PC-3 (cell line): Measurements from ENCODE around the gene ERI3.

Source experiments
- EZH2phosphoT487 ChIP-seq: fragments of 300-600 bp; sonication (generic); IDR thresholded peaks from 2 replicates; pipeline ENCODE4 v1.6.1; 2018; ENCODE audit warnings: mild to moderate bottlenecking, antibody characterized with exemption, low read length, borderline replicate concordance
- TF ChIP-seq, protein P1 (sequence below): fragments of 300-600 bp; sonication (generic); conservative IDR thresholded peaks from 2 replicates; pipeline ENCODE4 v1.5.1; 2017; ENCODE audit warnings: antibody characterized with exemption, low read depth, mild to moderate bottlenecking, low read length

DNA sequence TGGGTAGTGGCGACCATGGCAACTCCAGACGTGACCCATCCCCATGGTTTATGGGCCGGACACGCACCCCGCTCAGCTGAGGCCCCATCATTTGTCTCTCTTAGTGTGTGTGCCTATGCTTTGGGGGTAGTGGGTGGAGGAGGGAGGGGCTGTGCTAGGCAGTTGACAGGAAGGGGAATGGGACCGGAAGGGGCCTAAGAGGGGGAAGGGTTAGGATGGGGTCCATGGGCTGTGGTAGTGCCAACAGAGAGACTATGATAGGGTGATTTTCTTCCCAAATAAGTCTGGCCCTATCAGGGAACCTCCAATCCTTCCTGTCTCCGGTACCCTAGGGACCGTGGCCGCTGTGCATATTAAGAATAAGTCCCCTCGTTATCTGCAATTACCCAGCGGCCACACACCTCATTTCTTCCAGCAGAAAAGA, 131.9 kb downstream of the ERI3 start:
- TF ChIP-seq, protein P1, sequence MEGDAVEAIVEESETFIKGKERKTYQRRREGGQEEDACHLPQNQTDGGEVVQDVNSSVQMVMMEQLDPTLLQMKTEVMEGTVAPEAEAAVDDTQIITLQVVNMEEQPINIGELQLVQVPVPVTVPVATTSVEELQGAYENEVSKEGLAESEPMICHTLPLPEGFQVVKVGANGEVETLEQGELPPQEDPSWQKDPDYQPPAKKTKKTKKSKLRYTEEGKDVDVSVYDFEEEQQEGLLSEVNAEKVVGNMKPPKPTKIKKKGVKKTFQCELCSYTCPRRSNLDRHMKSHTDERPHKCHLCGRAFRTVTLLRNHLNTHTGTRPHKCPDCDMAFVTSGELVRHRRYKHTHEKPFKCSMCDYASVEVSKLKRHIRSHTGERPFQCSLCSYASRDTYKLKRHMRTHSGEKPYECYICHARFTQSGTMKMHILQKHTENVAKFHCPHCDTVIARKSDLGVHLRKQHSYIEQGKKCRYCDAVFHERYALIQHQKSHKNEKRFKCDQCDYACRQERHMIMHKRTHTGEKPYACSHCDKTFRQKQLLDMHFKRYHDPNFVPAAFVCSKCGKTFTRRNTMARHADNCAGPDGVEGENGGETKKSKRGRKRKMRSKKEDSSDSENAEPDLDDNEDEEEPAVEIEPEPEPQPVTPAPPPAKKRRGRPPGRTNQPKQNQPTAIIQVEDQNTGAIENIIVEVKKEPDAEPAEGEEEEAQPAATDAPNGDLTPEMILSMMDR: no peak
- TF ChIP-seq EZH2phosphoT487: no peak
